GM04503 (cell line): ENCODE measurements around the gene ZNF609.

Source experiments
- DNase-seq: peaks from one replicate; pipeline ENCODE4 v3.0.0-alpha.2; 2012; ENCODE audit warnings: low read depth

Gene ZNF609

DNA sequence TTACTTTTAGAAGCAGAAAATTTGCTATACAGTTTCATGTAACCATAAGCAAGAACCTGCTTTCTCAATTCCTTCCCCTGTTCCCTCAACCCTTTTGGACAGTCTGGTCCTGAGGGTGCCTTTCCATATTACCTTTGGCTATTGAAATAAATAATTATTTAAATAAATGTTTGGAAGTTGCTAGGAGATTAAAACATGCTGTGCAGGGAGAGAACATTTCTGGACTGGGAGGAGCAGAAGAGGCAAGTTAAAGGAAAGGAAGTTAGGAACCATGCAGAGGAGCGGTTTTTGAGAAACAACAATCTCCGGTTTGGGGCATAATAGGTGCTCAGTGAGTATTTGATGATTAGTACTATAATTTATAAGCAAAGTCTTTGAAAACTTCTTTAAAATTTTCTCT, 41.8 kb downstream of the ZNF609 start:
- no peak for DNase-seq

DNA sequence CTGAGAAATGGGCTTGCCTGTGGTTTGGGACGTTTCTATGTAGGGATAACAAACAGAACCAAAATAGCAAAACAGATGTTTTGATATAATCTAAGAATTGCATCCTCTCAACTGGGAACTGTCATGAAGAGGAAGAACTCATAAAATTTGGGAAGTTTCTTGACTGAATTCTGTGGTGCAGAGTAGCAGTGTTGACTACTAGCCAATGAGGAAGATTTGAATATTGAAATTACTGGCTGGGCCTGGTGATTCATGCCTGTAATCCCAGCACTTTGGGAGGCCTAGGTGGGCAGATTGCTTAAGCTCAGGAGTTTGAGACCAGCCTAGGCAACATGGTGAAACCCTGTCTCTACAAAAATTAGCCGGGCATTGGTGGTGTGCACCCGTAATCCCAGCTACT, 42.2 kb downstream of the ZNF609 start:
- no peak for DNase-seq

DNA sequence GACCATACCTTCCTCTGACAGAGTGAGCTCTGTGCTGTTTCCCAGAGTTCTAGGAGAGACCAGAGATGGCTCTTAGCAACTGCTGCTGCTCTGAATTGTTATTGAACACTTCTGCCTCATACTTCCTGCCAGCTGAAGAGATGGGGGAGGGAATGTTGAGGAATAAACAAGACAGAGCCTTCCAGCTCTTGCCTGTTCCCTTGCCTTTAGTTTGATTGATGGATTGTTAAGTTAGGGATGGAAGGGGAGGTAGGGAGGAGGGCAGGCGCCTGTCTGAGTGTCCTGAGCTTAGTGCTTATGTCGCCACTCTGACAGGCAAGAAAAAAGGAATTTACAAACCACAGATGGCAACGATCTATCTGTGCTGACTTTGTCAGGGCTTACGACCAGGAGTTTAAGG, 42.8 kb downstream of the ZNF609 start:
- DNase-seq, result no peak

DNA sequence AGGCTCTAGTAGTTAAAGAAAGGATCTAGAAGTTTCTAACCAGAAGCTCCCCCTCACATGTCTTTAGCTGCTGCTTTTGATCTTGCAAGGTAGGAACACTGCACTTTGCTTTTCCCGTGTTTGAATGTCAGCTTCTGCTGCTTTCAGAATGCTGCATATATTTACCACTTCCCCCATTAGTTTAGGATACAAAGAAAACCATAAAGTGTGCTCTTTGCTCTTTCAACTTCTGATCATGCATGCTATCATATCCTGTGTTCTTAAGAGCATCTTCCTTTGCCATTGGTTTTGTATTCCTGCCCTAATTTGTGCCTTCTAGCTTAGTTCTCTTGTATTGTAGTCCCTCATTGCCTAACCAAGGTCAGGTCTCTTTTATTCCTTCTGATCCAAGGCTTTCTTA, 43.3 kb downstream of the ZNF609 start:
- no peak for DNase-seq

DNA sequence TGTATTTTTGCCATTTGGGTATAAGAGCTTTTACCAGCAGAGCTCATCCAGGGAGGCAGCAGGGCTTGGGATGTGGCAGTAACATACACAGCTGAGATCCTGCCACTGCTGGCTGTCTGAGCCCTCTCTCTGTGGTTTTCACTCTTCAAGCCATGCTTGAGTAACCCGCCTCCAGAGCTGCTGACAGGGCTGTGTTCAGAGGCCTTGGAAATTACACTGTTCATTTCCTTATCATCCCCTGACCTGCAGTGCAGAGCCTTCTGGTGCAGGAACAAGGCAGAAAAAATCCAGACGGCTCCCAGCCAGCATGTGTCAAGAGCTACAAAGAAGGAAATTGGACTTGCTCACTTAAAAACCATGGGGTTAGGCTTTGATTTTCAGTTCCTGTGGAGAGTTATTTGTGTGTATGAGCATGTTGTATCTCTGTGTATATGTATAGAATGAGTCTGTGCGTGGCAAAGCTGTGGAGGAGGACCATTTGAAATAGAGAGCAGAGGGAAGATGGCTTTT, 47.0 kb downstream of the ZNF609 start:
- peak; percentile 30 for DNase-seq

DNA sequence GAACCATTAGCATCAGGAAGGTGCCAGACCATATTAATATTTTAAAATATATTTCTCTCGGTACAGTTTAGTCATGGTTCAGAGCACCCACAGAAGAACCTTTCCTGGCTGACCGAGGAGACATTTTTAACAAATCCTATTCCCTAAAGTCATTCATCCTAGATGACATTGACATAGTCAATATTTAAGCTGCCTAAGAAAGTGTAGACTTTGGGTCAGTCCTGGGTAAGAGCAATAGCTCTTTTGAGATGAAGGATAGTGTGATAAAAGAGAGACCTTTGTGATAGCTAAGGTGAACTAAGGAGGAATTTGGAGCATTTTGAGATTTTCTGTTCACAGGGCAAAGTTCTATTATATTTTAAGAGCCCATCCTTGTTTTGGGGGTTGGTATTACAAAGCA, 47.5 kb downstream of the ZNF609 start:
- DNase-seq, result no peak

DNA sequence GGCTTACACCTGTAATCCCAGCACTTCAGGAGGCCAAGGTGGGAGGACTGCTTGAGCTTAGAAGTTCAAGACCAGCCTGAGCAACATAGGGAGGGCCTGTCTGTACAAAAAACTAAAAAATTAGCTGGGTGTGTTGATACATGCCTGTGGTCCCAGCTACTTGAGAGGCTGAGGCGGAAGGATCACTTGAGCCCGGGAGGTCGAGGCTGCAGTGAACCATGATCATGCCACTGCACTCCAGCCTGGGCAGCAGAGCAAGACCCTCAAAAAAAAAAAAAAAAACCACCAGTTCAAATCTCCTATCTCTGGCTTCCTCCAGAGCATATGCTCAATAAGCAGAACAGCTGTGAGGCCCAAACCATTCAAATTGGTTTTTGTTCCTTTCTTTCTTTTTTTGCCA, 53.4 kb downstream of the ZNF609 start:
- DNase-seq, result no peak

DNA sequence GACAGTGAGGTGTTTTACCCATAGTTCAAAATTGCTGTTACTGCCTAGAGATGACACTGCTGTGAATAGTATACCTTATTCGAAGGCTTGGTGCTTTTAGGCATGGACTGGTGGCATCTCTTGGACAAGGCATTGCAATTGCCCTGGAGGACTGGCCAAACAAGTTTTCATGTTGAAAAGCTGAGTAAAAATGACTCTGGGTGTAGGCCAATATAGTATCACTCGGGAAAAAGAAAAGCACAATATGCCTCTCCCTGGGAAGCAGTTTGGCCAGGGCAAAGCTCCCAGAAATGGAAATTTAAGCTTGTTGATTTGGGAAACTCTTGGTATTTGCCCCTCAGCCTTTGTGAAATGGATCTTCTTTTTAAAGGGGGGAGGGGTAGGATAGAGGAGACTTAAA, 54.8 kb downstream of the ZNF609 start:
- DNase-seq, result no peak

DNA sequence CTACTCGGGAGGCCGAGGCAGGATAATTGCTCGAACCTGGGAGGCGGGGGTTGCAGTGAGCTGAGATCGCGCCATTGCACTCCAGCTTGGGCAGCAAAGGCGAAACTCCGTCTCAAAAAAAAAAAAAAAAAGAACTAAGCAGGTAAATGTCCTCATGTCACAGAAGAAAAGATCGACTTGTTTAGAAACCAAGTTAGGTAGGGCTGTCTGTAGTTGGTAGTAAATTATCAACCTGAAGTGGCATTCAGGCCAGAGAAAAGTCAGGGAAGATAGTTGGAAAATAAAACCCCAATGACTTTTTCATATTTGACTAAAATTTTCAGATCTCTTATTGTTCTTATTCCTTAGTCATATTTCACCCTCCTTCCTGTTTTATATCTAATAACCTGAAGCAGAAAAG, 55.4 kb downstream of the ZNF609 start:
- DNase-seq, result no peak

DNA sequence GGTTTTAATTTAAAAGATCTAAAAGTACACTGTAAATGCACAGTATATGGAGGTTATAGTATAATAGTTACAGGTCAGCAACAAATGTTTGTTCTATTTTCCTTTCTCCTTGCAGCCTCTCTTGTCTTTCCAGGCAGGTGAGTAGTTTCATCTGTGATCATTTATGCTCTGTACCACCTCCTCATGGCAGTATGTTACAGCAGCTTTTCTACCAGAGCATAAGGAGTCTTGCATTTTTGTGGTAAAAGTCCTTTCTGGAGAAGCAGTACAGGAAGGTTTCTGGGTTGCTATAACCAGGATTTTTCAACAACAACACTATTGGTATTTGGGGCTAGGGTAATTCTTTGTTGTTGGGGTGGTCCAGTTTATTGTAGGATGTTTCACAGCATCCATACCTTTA, 59.5 kb downstream of the ZNF609 start:
- no peak for DNase-seq

DNA sequence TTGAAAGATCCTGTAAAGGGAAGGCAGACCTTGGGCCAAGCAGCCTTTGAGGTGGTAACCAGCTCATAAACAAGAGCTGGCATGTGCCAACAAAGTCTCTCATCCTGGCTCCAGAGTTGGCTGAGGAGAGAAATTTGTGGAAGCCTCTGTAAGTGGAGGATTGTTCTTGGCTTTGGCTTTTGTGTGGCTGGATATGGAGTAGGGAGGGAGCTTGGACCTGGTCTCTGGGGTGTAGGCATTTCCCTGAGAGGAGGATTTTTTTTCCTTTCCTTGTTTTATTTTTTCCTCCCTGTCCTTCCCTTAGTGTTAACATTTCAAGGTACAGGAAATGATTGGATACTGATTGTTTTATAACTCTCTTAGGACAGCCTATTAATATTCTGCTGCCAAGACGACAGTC, 60.8 kb downstream of the ZNF609 start:
- no peak for DNase-seq

DNA sequence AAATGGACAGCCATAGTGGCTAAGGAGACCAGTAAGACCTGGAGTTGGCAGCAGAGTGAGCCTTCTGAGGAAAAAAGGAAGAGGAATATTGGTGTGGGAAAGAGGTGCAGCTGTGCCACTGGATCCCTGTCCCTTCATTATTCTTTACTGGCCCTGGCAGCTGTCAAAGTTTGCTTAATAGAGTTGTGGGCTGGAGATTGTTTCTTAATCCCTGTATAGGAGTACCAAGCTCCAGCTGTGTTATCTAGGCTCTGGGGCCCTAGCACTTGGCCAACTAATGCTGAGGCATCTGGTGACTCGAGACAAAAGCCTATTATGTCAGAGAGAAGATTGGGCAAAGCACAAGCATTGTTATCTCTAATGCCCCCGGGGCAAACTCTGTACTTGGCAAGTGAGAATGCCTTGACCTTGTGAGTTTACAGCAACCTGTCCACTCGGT, 61.4 kb downstream of the ZNF609 start:
- DNase-seq, result no peak

DNA sequence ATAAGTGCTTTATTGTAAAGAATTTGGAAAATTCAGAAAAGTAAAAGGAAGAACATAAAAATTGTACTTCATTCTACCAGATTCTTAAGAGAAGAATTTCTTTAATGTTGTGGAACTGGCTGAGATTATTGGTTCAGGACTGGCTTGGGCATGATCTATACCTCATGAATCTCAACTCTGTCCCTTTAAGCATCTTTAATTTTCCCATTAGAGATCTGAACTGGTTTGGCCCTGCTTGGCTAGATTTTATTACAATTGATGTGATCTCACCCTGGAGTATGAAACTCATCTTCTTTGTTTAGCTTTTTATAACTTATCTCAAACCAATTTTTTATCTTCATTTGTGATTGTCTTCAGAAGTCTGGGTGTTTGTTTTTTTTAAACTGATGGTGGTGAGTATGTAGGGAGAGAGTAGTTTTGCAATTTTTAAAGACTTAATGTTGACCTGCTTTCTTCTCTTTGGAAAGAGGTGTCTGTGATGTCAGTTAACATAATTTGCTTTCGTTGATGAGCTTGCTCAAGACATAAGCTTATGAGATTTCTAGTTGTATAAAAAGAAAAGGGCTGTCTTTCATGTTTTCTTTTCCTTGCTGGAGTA, 61.9 kb downstream of the ZNF609 start:
- no peak for DNase-seq

DNA sequence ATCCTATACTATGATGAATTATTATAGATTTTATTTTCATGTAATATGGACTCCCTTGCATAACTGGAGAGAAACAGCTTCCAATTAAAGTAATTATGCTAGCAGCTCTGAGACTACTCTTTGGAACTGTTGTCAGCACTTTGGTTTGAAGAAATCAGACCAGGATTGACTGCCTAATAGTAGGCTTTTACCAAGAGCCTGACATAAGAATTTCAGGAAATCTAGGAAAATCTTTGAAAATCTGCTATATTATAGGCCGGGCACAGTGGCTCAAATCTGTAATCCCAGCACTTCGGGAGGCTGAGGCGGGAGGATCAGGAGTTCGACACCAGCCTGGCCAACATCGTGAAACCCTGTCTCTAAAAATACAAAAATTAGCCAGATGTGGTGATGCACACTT, 62.9 kb downstream of the ZNF609 start:
- DNase-seq, result no peak

DNA sequence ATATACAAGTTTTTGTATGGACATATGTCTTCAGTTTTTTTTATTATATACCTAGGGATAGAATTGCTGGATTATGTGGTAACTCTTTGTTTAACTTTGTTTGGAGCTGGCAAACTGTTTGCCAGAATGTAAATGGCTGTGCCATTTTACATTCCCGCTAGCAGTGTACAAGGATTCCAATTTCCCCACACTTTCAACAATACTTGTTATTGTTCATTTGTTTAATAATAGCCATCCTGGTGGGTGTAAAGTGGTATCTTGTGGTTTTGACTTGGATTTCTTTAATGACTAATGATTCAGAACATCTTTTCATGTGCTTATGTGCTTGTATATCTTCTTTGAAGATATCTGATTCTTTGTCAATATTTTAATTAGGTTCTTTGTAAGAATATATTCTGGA, 64.4 kb downstream of the ZNF609 start:
- no peak for DNase-seq

DNA sequence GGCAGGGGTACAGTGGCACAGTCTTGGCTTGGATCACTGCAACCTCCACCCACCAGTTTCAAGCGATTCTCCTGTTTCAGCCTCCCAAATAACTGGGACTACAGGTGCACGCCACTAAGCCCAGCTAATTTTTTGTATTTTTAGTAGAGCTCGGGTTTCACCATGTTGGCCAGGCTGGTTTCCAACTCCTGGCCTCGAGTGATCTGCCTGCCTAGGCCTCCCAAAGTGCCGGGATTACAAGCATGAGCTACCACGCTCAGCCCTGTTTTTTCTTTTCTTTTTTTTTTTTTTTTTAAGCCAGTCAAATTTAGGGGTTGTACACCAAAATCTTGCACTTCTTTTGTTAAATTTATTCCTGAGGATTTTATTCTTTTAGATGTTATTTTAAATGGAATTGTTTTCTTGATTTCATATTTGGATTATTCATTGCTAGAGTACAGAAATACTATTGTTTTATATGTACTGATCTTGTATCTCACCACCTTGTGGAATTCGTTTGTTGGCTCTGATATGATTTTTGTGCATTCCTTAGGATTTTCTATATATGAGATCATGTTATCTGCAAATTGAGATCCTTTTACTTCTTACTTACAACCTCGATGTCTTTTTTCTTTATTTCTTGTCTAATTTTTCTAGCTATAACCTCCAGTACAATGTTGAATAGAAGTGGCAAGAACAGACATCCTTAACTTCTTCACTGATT, 65.6 kb downstream of the ZNF609 start:
- DNase-seq, result no peak

DNA sequence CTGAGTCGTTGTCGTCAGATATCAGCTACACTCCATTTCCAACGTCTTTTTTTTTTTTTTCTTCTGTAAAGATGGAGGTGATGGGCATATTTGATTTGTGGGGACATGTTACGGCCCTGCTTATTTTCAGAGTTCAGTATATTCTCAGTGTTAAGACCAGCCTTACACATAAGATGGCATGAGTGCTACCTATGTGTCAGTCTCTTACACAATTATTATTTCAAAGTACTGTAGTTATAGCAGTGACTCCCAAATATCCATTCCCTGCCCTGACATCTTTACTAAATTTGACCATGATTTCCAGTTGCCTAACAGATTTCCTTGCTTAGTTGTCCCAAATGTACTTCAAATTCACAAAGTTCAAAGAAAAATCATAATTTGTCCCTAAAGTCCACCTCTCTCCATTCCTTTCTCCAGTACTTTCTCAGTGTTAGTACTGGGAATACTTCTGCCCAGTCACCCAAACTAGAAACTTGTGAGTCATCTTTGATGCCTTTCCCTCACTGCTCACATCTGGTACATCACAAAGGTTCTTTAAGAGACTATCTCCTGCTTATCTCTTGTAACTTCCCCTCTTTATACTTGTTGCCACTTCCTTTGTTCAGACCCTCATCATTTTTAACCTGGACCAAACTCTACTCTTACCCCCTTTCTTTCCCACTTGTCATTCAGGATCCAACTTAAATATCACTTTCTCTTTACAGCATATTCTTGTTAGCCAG, 67.0 kb downstream of the ZNF609 start:
- DNase-seq, result peak; percentile 34

DNA sequence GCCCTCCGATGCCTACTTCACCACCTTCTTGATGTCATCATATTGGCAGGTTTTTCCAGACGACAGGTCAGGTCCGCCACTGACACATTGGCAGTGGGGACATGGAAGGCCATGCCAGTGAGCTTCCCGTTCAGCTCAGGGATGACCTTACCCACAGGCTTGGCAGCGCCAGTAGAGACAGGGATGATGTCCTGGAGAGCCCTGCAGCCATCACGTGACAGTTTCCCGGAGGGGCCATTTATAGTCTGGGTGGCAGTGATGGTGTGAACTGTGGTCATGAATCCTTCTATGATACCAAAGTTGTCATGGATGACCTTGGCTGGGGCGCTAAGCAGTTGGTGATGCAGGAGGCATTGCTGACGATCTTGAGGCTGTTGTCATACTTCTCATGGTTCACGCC, 68.5 kb downstream of the ZNF609 start:
- no peak for DNase-seq

DNA sequence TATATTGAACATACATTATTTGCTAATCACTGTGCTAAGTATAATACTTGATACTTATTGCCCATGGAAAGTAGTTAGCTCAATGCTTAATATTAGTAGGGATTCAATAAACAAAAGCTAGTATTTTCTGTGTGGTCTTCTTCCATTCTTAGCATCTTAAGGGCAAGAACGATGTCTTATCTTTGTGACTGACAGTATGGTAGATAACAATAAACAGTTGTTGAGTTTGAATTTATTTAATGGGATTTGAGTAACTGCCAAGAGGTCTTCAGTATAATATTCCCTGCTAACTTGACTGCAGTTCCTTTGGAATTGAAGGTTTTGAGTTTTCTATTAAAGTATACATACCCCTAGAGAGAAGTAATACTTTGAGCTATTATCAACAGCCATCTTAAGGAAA, 70.1 kb downstream of the ZNF609 start:
- no peak for DNase-seq

DNA sequence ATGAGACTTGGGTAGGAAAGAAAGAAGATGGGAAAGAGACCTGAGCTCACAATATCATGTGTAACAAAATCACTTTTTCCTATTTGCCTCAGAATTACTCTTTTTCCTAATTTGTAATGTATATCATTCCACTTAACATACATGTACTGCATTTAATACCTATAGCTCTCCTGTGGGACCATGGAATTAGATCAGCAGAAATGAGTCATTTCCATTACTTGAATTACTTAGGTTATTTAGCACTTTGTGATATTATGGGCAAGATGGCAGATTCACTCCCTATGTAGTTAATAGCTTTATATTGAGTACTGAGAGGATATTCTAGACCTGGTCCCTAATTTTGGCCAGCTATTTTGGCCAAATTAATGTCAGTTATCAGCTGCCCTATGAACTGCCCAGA, 70.5 kb downstream of the ZNF609 start:
- DNase-seq, result no peak

DNA sequence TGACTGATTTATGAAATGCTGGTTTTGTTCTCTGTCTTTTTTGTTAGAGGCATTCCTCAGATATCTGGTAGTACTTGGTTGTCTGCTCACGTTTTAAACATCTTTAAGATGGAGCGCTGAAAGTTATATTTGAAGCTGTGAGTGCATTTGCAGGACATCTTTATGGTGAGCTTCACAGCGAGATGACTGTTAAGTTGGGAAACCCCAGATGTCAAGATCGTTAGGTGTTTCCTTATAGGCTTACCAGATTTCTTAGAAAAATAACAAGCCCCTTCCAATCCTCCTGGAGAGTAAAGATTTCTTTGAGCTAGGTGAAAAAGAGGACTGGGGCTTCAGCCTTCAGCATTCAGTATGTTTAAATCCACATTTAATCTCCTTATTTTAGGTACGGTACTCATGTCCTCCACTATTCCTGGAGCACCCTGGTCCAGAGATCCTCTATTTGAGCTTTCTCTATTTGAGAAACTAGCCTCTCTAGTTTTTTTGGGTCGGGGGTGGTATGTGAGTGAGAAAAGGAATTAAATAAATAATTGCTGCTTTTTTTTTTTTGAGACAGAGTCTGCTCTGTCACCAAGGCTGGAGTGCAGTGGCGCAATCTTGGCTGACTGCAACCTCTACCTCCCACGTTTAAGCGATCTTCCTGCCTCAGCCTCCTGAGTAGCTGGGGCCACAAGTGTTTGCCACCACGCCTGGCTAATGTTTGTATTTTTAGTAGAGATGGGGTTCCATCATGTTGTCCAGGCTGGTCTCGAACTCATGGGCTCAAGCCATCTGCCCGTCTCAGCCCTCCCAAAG, 72.3 kb downstream of the ZNF609 start:
- DNase-seq, result no peak

DNA sequence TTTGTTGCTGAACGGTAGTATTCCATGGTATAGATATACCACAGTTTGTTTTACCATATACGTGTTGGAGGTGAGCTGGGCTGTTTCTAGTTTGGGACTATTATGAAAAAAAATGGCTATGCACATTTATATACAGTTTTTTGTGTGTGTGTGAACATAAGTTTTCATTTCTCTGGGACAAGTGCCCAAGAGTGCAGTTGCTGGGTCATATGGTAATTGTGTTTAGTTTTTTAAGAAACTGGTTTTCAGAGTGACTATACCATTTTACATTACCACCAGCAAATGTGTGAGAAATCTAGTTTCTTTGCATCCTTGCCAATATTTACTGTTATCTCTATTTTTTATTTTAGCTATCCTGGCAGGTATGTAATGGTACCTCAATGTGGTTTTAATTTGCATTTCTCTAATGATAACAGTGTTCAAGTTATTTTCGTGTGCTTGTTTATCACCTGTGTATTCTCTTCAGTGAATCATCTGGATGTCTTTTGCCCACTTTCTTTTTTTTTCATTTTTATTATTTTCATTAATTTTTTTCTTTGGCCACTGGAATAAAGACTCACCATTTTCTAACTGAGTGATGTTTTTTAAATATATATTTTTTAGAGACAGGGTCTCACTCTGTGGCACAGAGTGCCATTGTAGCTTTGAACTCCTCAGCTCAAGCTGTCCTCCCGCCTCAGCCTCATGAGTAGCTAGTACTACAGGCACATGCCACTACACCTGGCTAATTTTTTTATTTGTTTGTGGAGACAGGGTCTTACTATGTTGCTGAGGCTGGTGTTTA, 75.3 kb downstream of the ZNF609 start:
- no peak for DNase-seq
